ENCODE data around the gene NRG2.

NRG2 gene

GRCh38 chr5:140005145-140005591 lies 37.9 kb downstream of the NRG2 start:
- peak; percentile 33 to 53 for ATAC-seq

GRCh38 chr5:140004174-140004573 lies 38.9 kb downstream of the NRG2 start:
- no peak for ATAC-seq

DNA sequence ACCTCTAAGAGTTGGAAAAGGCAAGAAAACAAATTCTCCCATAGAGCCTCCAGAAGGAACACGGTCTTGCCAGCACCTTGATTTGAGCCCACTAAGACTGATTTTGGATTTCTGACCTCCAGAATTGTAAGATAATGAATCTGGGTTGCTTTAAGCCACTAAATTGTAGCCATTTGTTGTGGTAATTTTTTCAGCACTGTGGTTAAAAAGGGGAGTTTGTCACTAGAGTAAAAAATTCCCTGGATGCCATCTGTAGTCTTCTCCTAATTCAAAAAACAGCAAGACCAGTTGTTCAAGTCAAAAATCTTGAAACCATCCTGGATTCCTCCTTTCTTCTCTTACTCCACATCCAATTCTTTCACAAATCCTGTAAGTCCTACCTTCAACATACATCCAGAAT lies 39.6 kb downstream of the NRG2 start:
- no peak for ATAC-seq

GRCh38 chr5:140000332-140000731 lies 42.8 kb downstream of the NRG2 start:
- ATAC-seq: no peak

DNA sequence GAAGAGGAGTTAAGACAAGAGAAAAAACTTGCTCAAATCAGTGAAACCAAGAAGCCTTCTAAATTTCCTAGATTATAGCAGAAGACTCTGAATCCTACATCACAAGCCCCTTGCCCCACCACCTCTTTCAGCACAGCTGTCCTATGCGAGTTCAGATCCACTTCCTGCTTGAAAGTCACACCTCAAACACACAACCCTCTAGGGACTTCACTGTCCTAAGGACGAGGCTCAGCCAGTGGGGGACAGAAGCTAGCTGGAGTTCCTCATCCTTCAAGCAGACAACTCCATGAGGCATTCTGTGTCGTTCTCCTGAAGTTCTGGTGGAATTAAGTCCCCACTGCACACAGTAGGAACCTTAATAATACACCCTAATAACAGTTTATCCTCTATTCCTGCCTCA lies 44.3 kb downstream of the NRG2 start:
- ATAC-seq: no peak

GRCh38 chr5:139997276-139997675 lies 45.8 kb downstream of the NRG2 start:
- no peak for ATAC-seq

DNA sequence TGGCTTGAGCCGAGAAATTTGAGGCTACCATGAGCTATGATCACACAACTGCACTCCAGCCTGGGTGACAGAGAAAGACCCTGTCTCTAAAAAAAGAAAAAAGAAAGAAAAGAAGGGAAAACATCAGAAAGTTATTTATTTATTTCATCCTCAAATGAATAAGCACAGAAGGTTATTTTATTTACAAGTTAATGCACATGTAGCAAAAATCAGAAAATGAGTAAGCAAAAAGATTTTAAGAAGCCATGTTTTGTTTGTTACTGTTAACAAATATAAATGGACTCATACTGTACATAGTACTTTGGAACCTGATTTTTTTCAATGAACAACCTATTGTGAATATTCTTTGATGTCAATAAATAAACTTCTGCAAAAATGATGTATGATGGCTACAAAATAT lies 47.2 kb downstream of the NRG2 start:
- no peak for ATAC-seq

GRCh38 chr5:139994234-139994633 lies 48.9 kb downstream of the NRG2 start:
- no peak for ATAC-seq

- no peak for ATAC-seq
These were observed 57.4 kb downstream of the NRG2 start for GRCh38 chr5:139985733-139986132.

GRCh38 chr5:139985290-139985689 lies 57.8 kb downstream of the NRG2 start:
- no peak for ATAC-seq

DNA sequence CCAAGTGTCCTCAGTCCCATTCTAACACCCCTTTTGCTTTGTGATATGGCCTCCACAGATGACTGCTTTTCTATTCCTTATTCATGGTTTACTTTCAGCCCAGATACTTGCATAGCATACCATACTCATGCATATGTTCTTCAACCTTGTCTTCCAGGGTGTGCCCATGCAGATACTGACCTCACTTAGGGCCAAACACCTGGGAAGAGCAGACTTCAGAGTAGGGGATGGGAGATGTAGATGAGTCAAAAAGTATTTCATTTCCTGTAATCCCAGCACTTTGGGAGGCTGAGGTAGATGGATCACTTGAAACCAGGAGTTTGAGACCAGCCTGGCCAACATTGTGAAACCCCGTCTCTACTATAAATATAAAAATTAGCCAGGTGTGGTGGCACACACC lies 58.3 kb downstream of the NRG2 start:
- no peak for ATAC-seq

DNA sequence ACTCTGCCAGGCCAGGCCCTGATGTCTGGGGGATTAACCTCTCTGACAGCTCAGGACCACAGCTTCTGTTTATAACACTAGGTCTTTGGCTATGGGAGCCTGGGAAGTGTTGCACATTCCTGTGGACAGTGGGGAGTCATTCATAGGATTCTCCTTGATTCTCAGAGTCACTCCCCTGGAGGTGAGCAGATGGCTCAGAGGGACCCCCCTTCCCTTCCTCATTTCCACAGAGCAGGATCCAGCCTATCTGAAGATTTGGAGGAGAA lies 60.2 kb downstream of the NRG2 start:
- ATAC-seq: no peak

DNA sequence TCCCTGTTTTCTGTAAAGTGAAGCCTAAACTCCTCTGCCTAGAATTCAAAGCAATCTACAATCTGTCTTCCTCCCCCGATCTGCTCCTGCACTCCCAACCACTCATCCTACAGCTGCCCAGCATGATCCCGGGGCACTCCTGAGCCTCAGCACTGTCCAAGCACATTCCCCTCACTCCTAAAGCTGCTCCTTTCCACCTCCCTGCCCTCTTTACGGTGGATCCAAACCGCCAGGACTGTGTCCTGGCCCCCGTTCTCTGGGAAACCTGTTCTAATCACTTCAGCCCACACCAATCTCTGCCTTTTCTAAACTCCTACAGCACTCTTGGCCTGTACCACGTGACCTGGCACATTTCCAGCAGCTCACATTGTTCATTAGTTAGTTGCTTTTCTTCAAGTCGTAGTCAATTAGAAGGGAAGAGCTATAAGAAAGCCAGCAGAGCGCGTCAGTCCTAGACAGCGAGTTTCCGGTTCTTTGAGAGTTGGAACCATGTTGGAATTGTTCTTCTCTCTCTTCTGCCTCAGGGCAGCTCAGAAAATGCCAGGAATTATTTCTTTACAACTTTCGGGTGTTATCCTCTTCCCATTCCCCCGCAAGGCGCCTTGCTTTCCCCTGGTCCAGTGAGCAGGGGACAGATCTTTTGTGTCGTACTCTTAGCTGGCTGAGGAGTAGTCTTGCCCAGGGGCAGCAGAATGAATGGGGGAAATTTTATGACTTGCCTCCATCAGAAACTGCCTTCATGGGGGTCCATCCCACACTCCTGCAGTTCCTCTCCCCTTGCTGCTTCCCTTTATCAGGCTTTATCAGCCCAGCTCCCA lies 60.7 kb downstream of the NRG2 start:
- no peak for ATAC-seq

DNA sequence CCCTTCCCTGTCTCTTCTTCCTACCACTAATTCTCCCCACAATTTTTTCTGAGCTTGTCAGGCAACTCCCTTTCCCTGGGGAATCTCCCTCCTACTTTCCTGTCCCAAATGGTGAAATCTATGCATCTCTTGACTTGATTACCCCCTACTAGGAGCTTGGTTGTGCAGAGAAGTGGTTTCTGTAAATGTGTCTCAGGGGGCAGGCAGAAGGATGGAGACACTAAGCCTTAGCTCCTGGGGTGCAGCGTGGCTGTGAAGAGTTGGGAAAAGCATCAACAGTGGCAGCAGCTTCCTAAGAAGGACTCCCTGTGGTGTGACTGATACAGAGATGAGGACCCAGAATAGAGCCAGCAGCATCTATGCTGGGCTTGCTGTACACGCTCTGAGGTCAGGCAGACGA lies 62.3 kb downstream of the NRG2 start:
- no peak for ATAC-seq

DNA sequence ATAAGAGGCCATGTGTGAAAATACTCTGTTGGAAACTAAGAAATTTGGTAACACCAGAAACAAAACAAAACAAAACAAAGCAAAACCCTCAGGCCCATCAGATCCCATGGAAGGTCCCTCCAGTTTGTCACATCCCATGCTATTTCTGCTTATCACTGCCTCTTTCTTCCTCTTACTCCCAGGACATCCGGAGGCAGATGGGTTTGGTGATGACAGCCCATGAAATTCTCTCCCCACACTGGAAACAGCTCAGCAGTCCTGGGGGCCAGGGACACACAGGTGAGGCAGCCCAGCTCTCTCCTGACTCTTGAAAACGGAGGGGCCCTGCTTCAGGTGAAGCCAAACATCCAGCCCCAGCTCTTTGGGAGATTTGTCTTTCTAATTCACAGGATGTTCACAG lies 63.2 kb downstream of the NRG2 start:
- no peak for ATAC-seq

- ATAC-seq: no peak
These were observed 63.6 kb downstream of the NRG2 start for GRCh38 chr5:139979518-139979917.

- no peak for ATAC-seq
These were observed 66.4 kb downstream of the NRG2 start for GRCh38 chr5:139976703-139977102.

GRCh38 chr5:139975942-139976341 lies 67.2 kb downstream of the NRG2 start:
- ATAC-seq: no peak

GRCh38 chr5:139975306-139975705 lies 67.8 kb downstream of the NRG2 start:
- ATAC-seq: no peak

- no peak for ATAC-seq
These were observed 68.4 kb downstream of the NRG2 start for GRCh38 chr5:139974661-139975060.

DNA sequence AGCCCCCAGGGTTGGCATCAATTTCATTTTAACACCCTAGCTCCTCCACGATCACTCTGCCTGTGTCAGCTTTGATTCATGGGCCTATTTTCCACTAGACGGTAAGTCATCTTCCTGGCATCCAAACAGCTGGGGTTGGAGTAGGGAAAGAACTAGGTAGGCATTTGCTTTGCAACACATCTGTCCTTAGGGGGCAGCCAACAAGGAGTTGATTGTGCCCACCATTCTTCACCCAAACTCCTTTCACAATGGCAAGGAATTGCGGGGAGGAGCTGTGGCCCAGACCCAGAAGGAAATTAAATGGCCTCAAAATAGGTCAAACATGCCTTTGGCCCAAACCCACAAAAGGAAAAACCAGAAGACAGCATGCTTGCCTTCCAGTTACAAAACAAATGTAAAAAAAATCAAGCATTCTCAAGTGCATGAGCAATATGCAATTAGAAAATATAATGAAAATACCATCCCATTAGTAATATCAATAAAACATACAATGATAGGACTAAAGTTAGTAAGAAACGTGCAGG lies 71.8 kb downstream of the NRG2 start:
- ATAC-seq: no peak

GRCh38 chr5:139969318-139969717 lies 73.8 kb downstream of the NRG2 start:
- no peak for ATAC-seq

GRCh38 chr5:139968547-139969261 lies 74.4 kb downstream of the NRG2 start:
- peak; percentile 95 to 96 for ATAC-seq

DNA sequence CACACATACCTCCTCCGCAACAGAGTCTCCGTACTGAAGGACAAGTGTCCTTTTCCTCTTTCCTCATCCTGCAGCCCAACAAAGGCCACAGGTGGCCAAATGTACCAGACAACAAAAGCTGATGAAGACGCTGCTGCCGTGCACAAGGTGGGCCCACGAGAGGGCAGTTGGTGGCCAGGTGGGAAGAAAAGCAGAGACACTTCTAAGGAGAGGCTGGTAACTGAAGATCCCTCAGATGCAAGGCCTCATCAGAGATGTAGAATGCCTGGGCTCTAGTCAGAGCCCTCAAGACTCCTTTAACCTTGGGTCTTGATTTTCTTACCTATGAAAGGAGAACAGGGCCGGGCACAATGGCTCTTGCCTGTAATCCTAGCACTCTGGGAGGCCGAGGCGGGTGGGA lies 75.7 kb downstream of the NRG2 start:
- no peak for ATAC-seq
